NCI-H2196 (cell line): ENCODE results near the gene STAC2.
A peak's percentile ranks its signal among the peaks of the same experiment; 100 is the strongest.
"Not testable (repeated sequence)": the region's sequence is repeated elsewhere in the genome, so short reads cannot be mapped to it uniquely, and the experiment has no call there.

Source experiments
- DNase-seq: peaks from one replicate; lab custom pipeline; 2025; ENCODE audit not compliant: unreplicated experiment; lab: John Stamatoyannopoulos, UW

Gene STAC2

GRCh38 chr17:39191750-39192510, 33.8 kb downstream of the STAC2 start:
- DNase-seq = no peak

GRCh38 chr17:39187152-39187830, 38.5 kb downstream of the STAC2 start:
- DNase-seq = no peak

GRCh38 chr17:39186481-39187002, 39.2 kb downstream of the STAC2 start:
- peak; percentile 25 for DNase-seq

GRCh38 chr17:39183720-39184119, 42.0 kb downstream of the STAC2 start:
- no peak for DNase-seq

GRCh38 chr17:39183045-39183444, 42.7 kb downstream of the STAC2 start:
- DNase-seq = no peak

GRCh38 chr17:39181303-39181702, 44.4 kb downstream of the STAC2 start:
- no peak for DNase-seq

GRCh38 chr17:39178536-39178935, 47.2 kb downstream of the STAC2 start:
- DNase-seq = no peak

- peak; percentile 83 for DNase-seq
These were observed 48.5 kb downstream of the STAC2 start for GRCh38 chr17:39177256-39177655.

- no peak for DNase-seq
These were observed 50.1 kb downstream of the STAC2 start for GRCh38 chr17:39175695-39176093.

GRCh38 chr17:39174920-39175694, 50.6 kb downstream of the STAC2 start:
- DNase-seq = peak; percentile 34

- DNase-seq = no peak
These were observed 52.0 kb downstream of the STAC2 start for GRCh38 chr17:39173526-39174274.

GRCh38 chr17:39173080-39173479, 52.7 kb downstream of the STAC2 start:
- DNase-seq = no peak

GRCh38 chr17:39171933-39172332, 53.8 kb downstream of the STAC2 start:
- no peak for DNase-seq

- no peak for DNase-seq
These were observed 55.2 kb downstream of the STAC2 start for GRCh38 chr17:39170558-39170957.

GRCh38 chr17:39170109-39170508, 55.6 kb downstream of the STAC2 start:
- no peak for DNase-seq

GRCh38 chr17:39169518-39169917, 56.2 kb downstream of the STAC2 start:
- no peak for DNase-seq

- no peak for DNase-seq
These were observed 56.6 kb downstream of the STAC2 start for GRCh38 chr17:39169101-39169500.

- DNase-seq = not testable (repeated sequence)
These were observed 57.2 kb downstream of the STAC2 start for GRCh38 chr17:39168503-39168902.

GRCh38 chr17:39167476-39167875, 58.3 kb downstream of the STAC2 start:
- DNase-seq = no peak

- DNase-seq = no peak
These were observed 59.1 kb downstream of the STAC2 start for GRCh38 chr17:39166437-39167335.
